Small intestine (tissue), 7 donors: Measurements from ENCODE around the gene ORM2. TPM values are rescaled to one million over a fixed set of nuclear protein-coding genes. Genes with fewer than 3 reads are reported as not detected.

Experiments
- DNase-seq, 2 donors: peaks; one replicate each; pipeline versions ENCODE4 v3.0.0 to v3.0.0-alpha.2; 2013
- FAIRE-seq: peaks from 2 replicates; lab custom pipeline; 2012; peaks lifted over from hg19 to GRCh38; lab: Jason Lieb, UNC
- H3K27ac ChIP-seq, 3 donors: one replicate each; pipeline ENCODE4 v1.5.1; 2013; ENCODE audit warnings: low read length in 2 of 3, mild to moderate bottlenecking in 2 of 3, control low read depth in 1 of 3, inconsistent platforms in 1 of 3, low read depth in 1 of 3, moderate library complexity in 1 of 3
- H3K27me3 ChIP-seq, 3 donors: one replicate each; pipeline ENCODE4 v1.6.1; 2013; ENCODE audit warnings: low read length in 3 of 3, inconsistent platforms in 1 of 3; ENCODE audit not compliant: control insufficient read depth in 3 of 3, insufficient read depth in 3 of 3
- H3K36me3 ChIP-seq, 3 donors: one replicate each; pipeline ENCODE4 v1.6.1; 2013; ENCODE audit warnings: low read length in 3 of 3, inconsistent platforms in 1 of 3, low read depth in 1 of 3, mild to moderate bottlenecking in 1 of 3, moderate library complexity in 1 of 3; ENCODE audit not compliant: control insufficient read depth in 3 of 3, insufficient read depth in 2 of 3
- H3K4me1 ChIP-seq, 3 donors: one replicate each; pipeline ENCODE4 v1.6.1; 2013; ENCODE audit warnings: low read length in 2 of 3, inconsistent platforms in 1 of 3, low read depth in 1 of 3, mild to moderate bottlenecking in 1 of 3, moderate library complexity in 1 of 3; ENCODE audit not compliant: control insufficient read depth in 3 of 3, insufficient read depth in 2 of 3
- H3K4me3 ChIP-seq, 3 donors: one replicate each; pipeline ENCODE4 v1.5.1; 2013; ENCODE audit warnings: low read length in 3 of 3, control low read depth in 1 of 3, inconsistent platforms in 1 of 3, low read depth in 1 of 3, mild to moderate bottlenecking in 1 of 3, moderate library complexity in 1 of 3
- H3K9me3 ChIP-seq, 2 donors: one replicate each; pipeline ENCODE4 v1.6.1; 2013; ENCODE audit warnings: low read depth in 1 of 2, low read length in 1 of 2; ENCODE audit not compliant: control insufficient read depth in 2 of 2, insufficient read depth in 1 of 2
- WGBS, 3 donors: extraction: QIAGEN DNeasy Blood & Tissue Kit; methylation state at CpG; one replicate each; pipeline ENCODE4 v1.1.7; 2013; 5-methylcytosine and 5-hydroxymethylcytosine counted together
- polyA plus RNA-seq, 4 donors: library from polyadenylated mRNA; stranded (reverse) in 3 of 4; unstranded in 1 of 4; fragments of 200-250 nt in 3 of 4; fragments of 120-200 nt in 1 of 4; gene quantifications; one replicate each; pipeline versions ENCODE4 v1.2.1 to v1.2.3, GENCODE V29; 2013
- donor health status: healthy with polysubstance abuse.
- donor health status: control.
- donor health status: control.
- donor health status: Bipolar disorder and iron deficiency.
- donor health status: healthy.

The ORM2 gene
- polyA plus RNA-seq, 4 donors: 0.28 TPM; not detected in 3

- no peak for FAIRE-seq
- H3K27ac ChIP-seq: no peak overlapping the region
- no peaks in the 10 kb centered on the region for H3K27me3 ChIP-seq
- H3K36me3 ChIP-seq: peaks cover 0 to 75% (median 0%) of the 10 kb centered on the region in 3 donors
- WGBS, 3 donors: 85 to 91% (median 89%) methylated on average over 6 of the region's 6 CpGs
- H3K4me1 ChIP-seq: no peaks in the 10 kb centered on the region
- no peaks in the 10 kb centered on the region for H3K9me3 ChIP-seq
- no peak overlapping the region for H3K4me3 ChIP-seq
- DNase-seq: no peak
Observed at GRCh38 chr9:114307899-114308267, 21.8 kb upstream of the ORM2 start.

- Histone ChIP-seq H3K27me3 (no peaks in the 10 kb centered on the region), H3K27ac (no peak overlapping the region), H3K9me3 (no peaks in the 10 kb centered on the region), H3K36me3 (peaks cover 0 to 73% (median 0%) of the 10 kb centered on the region in 3 donors), H3K4me3 (no peak overlapping the region), H3K4me1 (no peaks in the 10 kb centered on the region)
- no peak for FAIRE-seq
- 86 to 92% (median 89%) methylated on average over 13 of the region's 13 CpGs for WGBS, 3 donors
- no peak for DNase-seq
Observed at GRCh38 chr9:114308361-114308950, 21.2 kb upstream of the ORM2 start.

- H3K27me3 ChIP-seq: no peaks in the 10 kb centered on the region
- DNase-seq (no peak), FAIRE-seq (no peak)
- no peak overlapping the region for H3K4me3 ChIP-seq
- H3K36me3 ChIP-seq: peaks cover 0 to 67% (median 0%) of the 10 kb centered on the region in 3 donors
- H3K4me1 ChIP-seq: no peaks in the 10 kb centered on the region
- 87 to 92% (median 88%) methylated on average over 13 of the region's 13 CpGs for WGBS, 3 donors
- H3K27ac ChIP-seq: no peak overlapping the region
- no peaks in the 10 kb centered on the region for H3K9me3 ChIP-seq
Observed at GRCh38 chr9:114309096-114309495, 20.6 kb upstream of the ORM2 start.

DNA sequence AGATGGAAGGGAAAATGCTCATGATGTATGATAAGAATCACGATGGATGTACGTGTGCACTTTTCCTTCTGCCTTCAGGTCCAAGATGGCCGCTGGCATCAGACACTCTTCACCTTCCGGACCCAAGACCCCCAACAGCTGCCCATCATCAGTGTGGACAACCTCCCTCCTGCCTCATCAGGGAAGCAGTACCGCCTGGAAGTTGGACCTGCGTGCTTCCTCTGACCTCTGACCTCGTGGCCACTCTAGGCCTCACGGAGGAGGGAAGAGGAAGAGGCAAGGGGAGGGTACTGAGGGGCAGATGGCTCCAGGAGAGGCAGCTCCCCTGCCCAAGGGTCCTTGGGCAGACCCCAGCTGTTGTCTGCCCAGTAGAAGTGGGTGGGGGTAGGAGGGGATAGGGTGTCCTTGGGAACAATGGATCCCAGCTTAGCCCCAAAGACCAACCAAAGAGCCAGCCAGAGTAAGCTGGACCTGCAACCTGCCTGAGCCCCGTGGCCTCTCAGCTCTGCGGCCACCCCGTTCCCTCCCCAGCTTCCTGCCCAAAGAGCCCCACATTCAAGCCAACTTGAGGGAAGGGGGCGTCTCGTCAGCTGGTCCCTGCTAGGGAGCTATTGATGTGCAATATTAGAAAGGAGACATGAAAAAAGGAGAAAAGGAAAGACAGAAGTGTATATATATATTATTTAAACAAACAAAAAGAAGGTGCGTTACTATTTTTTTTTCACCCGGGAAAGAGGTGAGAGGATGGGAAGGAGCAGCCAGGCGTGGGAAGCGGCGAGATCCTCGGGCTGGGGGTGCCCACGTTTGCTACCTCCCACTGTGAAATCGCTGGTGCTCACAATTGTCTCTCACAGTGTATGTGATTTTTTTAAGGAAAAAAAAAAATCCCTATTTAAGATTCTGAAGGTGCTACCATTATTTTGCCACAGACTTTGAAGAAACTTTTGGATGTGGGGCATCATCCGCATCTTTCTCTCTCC, 18.9 kb upstream of the ORM2 start:
- DNase-seq (no peak), FAIRE-seq (no peak)
- H3K36me3 ChIP-seq: peaks cover 0 to 50% (median 0%) of the 10 kb centered on the region in 3 donors
- no peaks in the 10 kb centered on the region for H3K4me1 ChIP-seq
- H3K9me3 ChIP-seq: no peaks in the 10 kb centered on the region
- H3K27ac ChIP-seq: no peak overlapping the region
- no peaks in the 10 kb centered on the region for H3K27me3 ChIP-seq
- 85 to 89% (median 89%) methylated on average over 21 to 22 of the region's 22 CpGs for WGBS, 3 donors
- no peak overlapping the region for H3K4me3 ChIP-seq

GRCh38 chr9:114311571-114312512, 17.8 kb upstream of the ORM2 start:
- Histone ChIP-seq H3K4me1 (no peaks in the 10 kb centered on the region), H3K27me3 (no peaks in the 10 kb centered on the region), H3K27ac (no peak overlapping the region), H3K9me3 (no peaks in the 10 kb centered on the region), H3K4me3 (no peak overlapping the region), H3K36me3 (peaks cover 0 to 40% (median 0%) of the 10 kb centered on the region in 3 donors)
- 84 to 89% (median 88%) methylated on average over 28 of the region's 28 CpGs for WGBS, 3 donors
- DNase-seq: no peak
- no peak for FAIRE-seq

GRCh38 chr9:114312513-114312875, 17.2 kb upstream of the ORM2 start:
- no peak for DNase-seq

DNA sequence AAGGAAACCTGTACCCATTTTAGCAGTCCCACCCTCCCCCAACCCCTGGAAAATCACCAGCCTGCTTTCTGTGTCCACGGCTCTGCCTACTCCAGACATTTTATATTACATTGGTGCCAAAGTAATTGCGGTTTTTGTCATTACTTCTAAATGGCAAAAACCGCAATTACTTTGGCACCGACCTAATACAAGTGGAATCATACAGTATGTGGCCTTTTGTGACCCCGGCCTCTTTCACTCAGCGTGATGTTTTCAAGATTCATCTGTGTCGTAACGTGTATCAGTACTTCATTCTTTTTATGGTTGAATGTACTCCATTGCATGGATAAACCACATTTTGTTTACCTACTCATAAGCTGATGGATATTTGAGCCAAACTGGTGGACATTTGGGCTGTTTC, 16.5 kb upstream of the ORM2 start:
- WGBS, 3 donors: 85 to 93% (median 89%) methylated on average over 8 of the region's 8 CpGs

More at GRCh38 chr9:114312513-114312875, 17.2 kb upstream of the ORM2 start:
- Histone ChIP-seq H3K36me3 (peaks cover 0 to 33% (median 0%) of the 10 kb centered on the region in 3 donors), H3K27me3 (no peaks in the 10 kb centered on the region), H3K27ac (no peak overlapping the region), H3K4me3 (no peak overlapping the region), H3K9me3 (no peaks in the 10 kb centered on the region), H3K4me1 (no peaks in the 10 kb centered on the region)
- WGBS, 3 donors: 72 to 75% (median 72%) methylated on average over 8 of the region's 8 CpGs
- FAIRE-seq: no peak

More for the DNA sequence above, 16.5 kb upstream of the ORM2 start:
- Histone ChIP-seq H3K4me1 (no peaks in the 10 kb centered on the region), H3K36me3 (peaks cover 0 to 28% (median 0%) of the 10 kb centered on the region in 3 donors), H3K4me3 (no peak overlapping the region), H3K27ac (no peak overlapping the region), H3K27me3 (no peaks in the 10 kb centered on the region), H3K9me3 (no peaks in the 10 kb centered on the region)
- FAIRE-seq: no peak
- DNase-seq: no peak
